ENCODE measurements around the gene CCDC68. TPM values are rescaled to one million over a fixed set of nuclear protein-coding genes. Genes with fewer than 3 reads are reported as not detected.

Gene CCDC68
- total RNA-seq, 1 experiment from 2014 or later, result 0.08 TPM

GRCh38 chr18:54923339-54923956 is 35.8 kb downstream of the CCDC68 start:
- no peak for DNase-seq (ENCODE audit: low read depth)

- no peak for DNase-seq (ENCODE audit: low read depth)
Measured at GRCh38 chr18:54919412-54919811, 39.8 kb downstream of the CCDC68 start.

- DNase-seq (ENCODE audit: low read depth), result no peak
Measured at GRCh38 chr18:54918060-54918459, 41.2 kb downstream of the CCDC68 start.

GRCh38 chr18:54916507-54916906 is 42.8 kb downstream of the CCDC68 start:
- DNase-seq (ENCODE audit: low read depth), result no peak

GRCh38 chr18:54914816-54915215 is 44.4 kb downstream of the CCDC68 start:
- no peak for DNase-seq (ENCODE audit: low read depth)

GRCh38 chr18:54911551-54911950 is 47.7 kb downstream of the CCDC68 start:
- no peak for DNase-seq (ENCODE audit: low read depth)

- DNase-seq (ENCODE audit: low read depth), result no peak
Measured at GRCh38 chr18:54910161-54910919, 48.9 kb downstream of the CCDC68 start.

- no peak for DNase-seq (ENCODE audit: low read depth)
Measured at GRCh38 chr18:54909538-54909937, 49.7 kb downstream of the CCDC68 start.

GRCh38 chr18:54906331-54907185 is 52.7 kb downstream of the CCDC68 start:
- no peak for DNase-seq (ENCODE audit: low read depth)

- no peak for DNase-seq (ENCODE audit: low read depth)
Measured at GRCh38 chr18:54905629-54906028, 53.6 kb downstream of the CCDC68 start.

- DNase-seq (ENCODE audit: low read depth), result no peak
Measured at GRCh38 chr18:54904581-54904980, 54.7 kb downstream of the CCDC68 start.

- DNase-seq (ENCODE audit: low read depth), result no peak
Measured at GRCh38 chr18:54900290-54900689, 59.0 kb downstream of the CCDC68 start.

GRCh38 chr18:54899500-54899899 is 59.8 kb downstream of the CCDC68 start:
- DNase-seq (ENCODE audit: low read depth), result no peak

GRCh38 chr18:54888933-54889332 is 70.3 kb downstream of the CCDC68 start:
- DNase-seq (ENCODE audit: low read depth), result peak; percentile 3

- no peak for DNase-seq (ENCODE audit: low read depth)
Measured at GRCh38 chr18:54888378-54888777, 70.9 kb downstream of the CCDC68 start.

GRCh38 chr18:54883816-54884604 is 75.3 kb downstream of the CCDC68 start:
- peak; percentile 34 for DNase-seq (ENCODE audit: low read depth)

- DNase-seq (ENCODE audit: low read depth), result no peak
Measured at GRCh38 chr18:54882318-54882717, 76.9 kb downstream of the CCDC68 start.

GRCh38 chr18:54881229-54881768 is 78.0 kb downstream of the CCDC68 start:
- DNase-seq (ENCODE audit: low read depth), result no peak

- peak; percentile 72 for DNase-seq (ENCODE audit: low read depth)
Measured at GRCh38 chr18:54880395-54881105, 78.7 kb downstream of the CCDC68 start.

GRCh38 chr18:54879691-54880090 is 79.6 kb downstream of the CCDC68 start:
- no peak for DNase-seq (ENCODE audit: low read depth)

All from HT1080 (cell line).